NCI-H187 treated with DMSO at 0.1 percent for 48 hours (cell line): Measurements from ENCODE around the gene DAPK1.

Experiments used
- DNase-seq: peaks from one replicate; lab custom pipeline; 2025; lab: John Stamatoyannopoulos, UW

Gene DAPK1

DNA sequence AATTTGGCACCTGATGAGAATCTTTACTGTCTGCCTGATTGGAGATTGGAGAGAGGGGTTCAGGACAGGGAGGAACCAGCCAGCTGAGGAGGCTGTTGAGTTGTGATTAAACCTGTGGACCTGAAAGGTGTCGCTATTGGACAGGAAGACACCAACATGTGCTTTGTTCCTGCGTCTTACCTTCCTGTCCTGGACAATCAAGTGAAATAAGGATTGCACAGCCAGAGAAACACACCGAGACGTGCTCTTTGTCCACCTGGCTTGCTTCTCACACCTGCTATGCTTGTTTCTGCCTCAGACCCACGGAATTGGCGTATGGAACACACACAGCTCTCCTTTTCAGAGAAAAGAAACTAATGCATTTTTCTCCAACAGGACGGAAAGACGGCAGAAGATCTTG is 170.6 kb downstream of the DAPK1 start:
- no peak for DNase-seq

- no peak for DNase-seq
These were observed 171.1 kb downstream of the DAPK1 start for GRCh38 chr9:87668722-87669121.

- DNase-seq = no peak
These were observed 173.1 kb downstream of the DAPK1 start for GRCh38 chr9:87670572-87671264.

- DNase-seq = no peak
These were observed 173.8 kb downstream of the DAPK1 start for GRCh38 chr9:87671478-87671877.

DNA sequence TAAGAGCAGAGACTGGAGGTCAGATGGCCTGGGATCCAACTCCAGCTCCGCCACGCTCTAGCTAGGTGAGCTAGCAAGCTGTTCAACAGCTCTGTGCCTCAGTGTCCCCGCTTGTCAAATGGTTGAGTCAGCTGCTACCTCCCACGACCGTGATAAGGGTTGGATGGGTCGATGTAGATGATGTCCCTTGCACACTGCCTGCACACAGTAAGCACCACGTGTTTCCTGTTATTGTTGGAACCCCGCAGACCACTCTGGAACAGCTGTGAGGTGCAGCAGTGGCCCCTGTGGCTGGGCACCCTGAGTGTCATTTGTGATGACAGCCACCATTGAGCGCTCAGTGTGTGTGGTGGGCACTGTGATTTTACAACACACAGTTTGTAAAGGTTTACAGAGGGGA is 174.3 kb downstream of the DAPK1 start:
- no peak for DNase-seq

DNA sequence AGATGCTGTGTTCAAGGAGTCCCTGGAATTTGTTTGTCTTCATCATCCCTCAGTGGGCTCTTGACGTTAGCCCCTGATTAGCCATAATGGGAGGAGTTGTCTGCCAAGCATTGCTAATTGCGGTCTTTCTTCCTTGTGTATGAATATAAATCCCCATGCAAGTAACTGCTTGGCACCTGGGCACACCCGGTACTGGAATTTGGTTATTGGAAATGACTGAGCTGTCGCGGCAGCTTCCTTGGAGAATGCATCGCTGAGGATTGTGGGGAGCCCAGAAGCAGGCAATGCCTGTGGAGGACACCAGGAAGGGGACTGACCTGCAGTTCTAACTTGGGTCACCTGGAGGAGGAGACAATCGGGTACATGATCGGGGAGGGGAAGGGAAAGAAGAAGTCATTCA is 174.9 kb downstream of the DAPK1 start:
- DNase-seq = no peak

- DNase-seq = no peak
These were observed 175.9 kb downstream of the DAPK1 start for GRCh38 chr9:87673446-87674120.

DNA sequence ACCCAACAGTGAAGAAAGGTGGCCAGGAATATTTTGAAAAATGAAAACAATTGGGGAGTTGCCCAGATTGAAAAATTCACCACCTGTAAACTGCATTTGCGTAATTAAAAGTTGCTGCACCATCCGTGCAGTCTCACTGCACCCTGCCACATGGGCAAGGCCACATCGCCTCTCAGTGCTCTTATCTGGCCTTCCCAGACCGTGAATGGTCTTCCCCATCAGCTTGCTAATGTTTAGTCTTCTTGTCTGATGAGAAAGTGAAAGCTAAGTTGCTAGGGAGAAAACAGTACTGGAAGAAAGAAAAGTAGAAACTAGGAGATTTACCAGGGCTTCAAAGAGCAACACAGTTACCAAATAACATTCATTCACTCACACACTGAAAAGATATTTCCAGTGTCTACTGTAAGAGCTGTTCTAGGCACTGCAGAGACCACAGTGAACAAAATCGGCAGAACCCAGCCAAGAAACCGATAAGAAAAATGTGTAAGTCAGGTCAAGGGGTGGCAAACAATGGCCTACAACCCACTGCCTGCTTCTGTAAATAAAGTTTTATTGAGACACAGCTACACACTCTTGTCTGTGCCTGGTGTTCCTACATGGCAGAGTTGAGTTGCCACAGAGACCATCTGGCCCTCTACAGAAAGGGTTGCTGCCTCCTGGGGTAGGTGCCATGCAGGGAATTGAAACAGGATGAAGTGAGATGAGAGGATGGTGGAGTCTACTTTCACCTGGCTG is 177.1 kb downstream of the DAPK1 start:
- DNase-seq = no peak

DNA sequence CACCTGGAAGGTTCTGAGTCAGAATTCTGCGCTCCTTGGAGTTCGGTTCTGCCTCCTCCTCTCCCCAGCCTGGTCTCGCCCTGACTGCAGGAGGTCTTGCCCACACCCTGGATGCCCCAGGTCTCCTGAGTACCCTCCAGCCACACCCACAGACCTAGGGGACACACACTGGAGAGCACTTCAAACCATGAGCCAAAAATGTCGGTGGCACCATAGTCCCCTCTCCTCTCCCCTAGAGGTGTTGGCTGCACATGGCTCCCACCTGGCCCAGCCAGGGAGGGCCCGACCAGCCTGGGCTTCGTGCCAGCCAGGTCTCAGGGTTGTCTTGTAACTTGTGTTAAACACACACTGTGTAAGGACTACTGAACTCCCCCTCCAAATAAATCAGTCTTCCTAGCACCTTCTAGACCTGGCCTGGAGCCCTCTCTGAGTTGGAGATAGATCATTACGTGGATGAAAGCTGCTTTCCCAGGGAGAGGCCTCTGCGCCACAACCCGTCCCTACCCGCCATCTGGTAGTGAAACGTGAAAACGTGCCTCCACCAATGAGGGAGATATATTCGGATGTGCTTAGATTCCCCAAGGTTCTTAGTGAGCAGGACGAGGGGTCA is 178.3 kb downstream of the DAPK1 start:
- DNase-seq = no peak

GRCh38 chr9:87676976-87677775 is 179.5 kb downstream of the DAPK1 start:
- no peak for DNase-seq

- no peak for DNase-seq
These were observed 180.3 kb downstream of the DAPK1 start for GRCh38 chr9:87677776-87678587.

DNA sequence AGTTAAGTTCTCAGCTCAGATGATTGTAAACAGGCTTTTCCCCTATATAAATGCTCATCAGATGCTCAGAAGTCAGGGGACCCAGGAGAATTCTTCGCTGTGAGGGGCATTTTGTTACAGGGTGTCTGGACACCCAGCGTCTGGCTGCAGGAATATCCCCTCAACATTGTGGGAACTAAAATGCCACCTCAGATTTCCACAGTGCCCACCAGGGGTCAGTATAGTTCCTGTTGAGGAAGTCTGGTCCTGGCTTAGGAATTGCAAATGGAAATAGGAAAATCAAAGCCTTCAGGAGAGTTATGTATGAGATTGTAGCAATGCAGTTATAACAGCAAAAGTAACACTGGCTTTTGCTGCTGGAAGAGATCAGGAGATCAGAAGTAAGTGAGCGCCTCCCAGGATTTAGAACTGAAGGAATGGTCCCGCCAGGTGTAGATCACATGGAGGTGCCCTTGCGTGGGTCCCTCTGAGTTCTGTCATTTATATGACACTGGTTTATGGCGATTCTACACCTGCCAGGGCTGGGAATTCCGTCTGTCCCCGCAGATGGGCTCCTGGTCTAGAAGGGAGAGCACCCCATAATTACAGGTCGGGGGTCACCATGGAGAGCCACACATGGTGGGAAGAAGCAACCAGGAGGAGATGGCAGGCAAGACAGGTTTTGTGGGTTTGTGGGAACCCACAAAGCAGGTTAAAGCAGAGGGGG is 181.1 kb downstream of the DAPK1 start:
- DNase-seq = no peak

DNA sequence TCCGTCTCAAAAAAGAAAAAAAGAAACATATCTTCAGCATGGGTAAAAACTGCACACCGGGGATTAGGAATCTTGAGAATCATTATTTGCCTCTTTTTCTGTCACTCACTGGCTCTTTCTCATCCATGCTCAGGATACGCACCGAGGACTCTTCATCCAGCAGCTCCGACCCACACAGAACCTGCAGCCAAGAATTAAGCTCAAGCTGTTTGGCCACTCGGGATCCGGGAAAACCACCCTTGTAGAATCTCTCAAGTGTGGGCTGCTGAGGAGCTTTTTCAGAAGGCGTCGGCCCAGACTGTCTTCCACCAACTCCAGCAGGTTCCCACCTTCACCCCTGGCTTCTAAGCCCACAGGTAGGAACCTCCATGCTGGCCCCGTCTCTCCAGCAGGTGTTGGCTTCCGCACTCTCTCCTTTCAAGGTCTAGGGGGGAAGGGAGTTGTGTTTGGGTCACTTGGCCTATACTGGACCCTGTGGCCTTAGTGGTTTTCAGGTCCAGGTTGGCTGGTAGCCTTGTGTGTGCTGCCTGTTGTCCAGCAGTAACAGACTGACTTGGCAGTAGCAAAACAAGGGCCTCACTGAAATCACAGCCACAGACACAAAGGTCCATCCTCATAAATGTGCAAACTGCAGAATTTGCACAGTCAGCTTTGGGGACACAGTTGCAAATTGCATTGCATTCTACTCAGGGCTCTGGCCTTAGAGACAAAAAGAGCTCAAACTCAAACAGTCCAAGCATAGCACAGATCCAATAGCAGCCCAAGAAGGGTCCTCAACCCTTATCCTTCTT is 183.8 kb downstream of the DAPK1 start:
- no peak for DNase-seq

DNA sequence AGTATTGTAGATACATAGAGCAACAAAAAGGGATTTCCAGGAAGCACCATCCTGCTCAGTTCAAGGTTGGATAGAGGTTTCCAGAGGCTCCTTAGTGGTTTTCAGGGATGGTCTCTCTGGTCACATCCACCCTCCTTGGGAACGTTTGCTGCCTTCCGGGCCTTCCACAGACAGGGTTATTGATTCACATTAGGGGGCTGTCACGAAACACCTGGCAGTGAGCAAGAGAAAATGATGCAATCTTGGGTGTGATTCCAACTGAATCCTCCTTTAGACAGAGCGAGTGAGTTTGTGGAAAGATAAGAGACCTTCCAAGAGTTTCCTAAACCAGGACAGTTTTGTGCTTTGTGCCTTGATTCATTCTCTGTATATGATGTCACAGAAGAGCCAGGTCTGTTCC is 184.4 kb downstream of the DAPK1 start:
- no peak for DNase-seq

DNA sequence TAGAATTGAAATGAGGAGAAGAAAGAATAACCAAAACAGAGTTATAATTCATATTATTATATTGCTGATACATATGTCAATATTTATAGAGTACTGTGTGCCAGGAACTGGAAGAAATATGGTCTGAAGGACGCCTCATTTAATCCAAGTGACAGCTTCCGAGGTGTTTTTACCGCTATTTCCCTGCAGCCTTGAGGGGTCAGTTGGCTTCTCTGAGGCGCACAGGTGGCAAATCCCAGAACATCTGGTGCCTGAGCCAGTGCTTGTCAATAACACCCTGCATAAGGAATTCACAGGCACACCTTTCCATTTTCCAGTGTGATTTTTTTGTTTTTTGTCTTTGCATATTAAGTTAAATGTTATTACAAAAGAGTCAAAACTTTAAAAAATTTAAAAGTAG is 185.0 kb downstream of the DAPK1 start:
- no peak for DNase-seq

DNA sequence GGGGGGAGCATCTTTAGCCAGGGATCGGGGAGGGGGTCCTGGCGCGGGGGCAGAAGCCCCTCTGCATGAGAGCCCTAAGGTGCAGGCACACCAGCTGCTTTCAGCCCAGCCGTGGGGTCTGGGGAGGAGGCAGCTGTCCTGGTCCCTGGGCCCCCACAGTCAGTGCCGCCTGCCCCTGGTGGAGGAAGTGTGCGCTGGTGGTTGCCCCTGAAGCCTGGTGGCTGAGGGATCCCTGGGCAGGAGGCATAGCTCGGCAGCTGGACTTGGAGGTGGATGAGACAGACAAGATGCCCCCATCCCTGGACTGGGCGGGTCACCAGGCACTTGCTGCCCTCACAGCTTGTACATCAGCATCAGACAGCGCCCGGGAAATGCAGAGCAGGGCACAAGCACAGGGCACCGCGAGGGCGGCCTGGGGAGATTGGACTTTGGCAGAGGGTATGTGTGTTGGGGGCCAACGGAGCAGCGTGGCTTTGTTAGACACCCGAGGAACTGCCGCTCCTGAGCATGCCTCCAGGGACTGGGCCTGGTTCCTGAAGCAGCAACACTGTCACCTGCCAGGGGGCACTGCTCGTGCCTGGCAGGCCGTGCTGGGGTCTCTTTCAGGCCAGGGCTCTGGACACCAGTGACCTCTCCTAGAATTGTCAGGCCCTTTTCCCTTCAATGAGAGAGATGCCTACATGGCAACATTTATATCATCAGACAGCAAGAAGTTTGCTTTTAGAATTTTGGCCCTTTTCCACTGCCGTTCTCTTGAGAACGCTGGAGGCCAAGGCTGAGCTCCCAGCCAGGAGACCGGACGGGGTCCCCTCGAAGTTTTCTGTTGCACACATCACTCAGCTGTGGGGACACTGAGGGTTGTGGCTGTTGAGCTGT is 186.3 kb downstream of the DAPK1 start:
- no peak for DNase-seq

DNA sequence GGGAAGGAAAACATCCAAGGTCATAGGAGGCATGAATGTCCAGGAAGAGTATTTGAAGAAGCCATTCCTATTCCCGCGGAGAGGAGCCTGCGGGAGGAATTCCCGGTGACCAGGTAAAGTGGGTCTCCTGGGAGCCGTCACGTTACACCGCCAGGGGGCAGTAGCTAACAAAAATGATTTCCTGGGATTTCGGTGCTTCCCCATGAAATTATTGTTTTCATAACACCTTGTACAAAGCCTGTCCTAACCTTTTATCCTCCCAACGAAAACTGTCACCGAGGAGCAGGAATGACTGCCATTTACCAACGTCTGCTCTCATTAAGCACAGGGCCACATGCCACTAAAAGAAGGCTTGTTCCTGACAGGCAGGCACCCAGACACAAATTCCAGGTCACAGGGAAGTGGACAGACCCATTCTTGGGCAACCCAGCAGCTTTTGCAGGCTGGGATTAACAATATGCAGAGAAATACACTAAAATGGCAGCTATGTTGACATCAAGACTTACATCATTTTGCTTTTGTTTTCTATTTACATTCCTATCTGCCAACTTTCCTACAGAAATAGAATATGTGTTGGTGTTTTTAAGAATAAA is 187.1 kb downstream of the DAPK1 start:
- DNase-seq = no peak

GRCh38 chr9:87685441-87685840 is 187.8 kb downstream of the DAPK1 start:
- DNase-seq = no peak
